ENCODE measurements around the gene FNDC1.
"Not testable (repeated sequence)": the region's sequence is repeated elsewhere in the genome, so short reads cannot be mapped to it uniquely, and the experiment has no call there.

Gene FNDC1

GRCh38 chr6:159279790-159280277, 110.6 kb downstream of the FNDC1 start:
- H3K27ac ChIP-seq (ENCODE audit: low read depth, low read length, severe bottlenecking) = no peak overlapping the region
- 86 to 91% methylated on average over 6 to 7 of the region's 10 CpGs for WGBS, 2 experiments (ENCODE audit: insufficient coverage in 2 of 2)
- no peaks in the 10 kb centered on the region for H3K9me3 ChIP-seq (ENCODE audit: control insufficient read depth, low read length)
- no peaks in the 10 kb centered on the region for H3K36me3 ChIP-seq (ENCODE audit: control insufficient read depth, insufficient read depth, low read length)
- H3K4me3 ChIP-seq (ENCODE audit: extremely low read depth, insufficient read depth, low read length, poor library complexity, severe bottlenecking) = no peak overlapping the region
- H3K4me1 ChIP-seq (ENCODE audit: control insufficient read depth, insufficient read depth, low read length, poor library complexity, severe bottlenecking) = no peaks in the 10 kb centered on the region

GRCh38 chr6:159282421-159282820, 113.2 kb downstream of the FNDC1 start:
- WGBS, 2 experiments (ENCODE audit: insufficient coverage in 2 of 2) = 0 to 44% methylated on average over 1 to 2 of the region's 5 CpGs
- Histone ChIP-seq H3K9me3 (ENCODE audit: control insufficient read depth, low read length) (no peaks in the 10 kb centered on the region), H3K4me3 (ENCODE audit: extremely low read depth, insufficient read depth, low read length, poor library complexity, severe bottlenecking) (no peak overlapping the region), H3K27ac (ENCODE audit: low read depth, low read length, severe bottlenecking) (no peak overlapping the region), H3K4me1 (ENCODE audit: control insufficient read depth, insufficient read depth, low read length, poor library complexity, severe bottlenecking) (no peaks in the 10 kb centered on the region), H3K36me3 (ENCODE audit: control insufficient read depth, insufficient read depth, low read length) (no peaks in the 10 kb centered on the region)

GRCh38 chr6:159284661-159285060, 115.5 kb downstream of the FNDC1 start:
- not testable (repeated sequence) for H3K36me3 ChIP-seq (ENCODE audit: control insufficient read depth, insufficient read depth, low read length); H3K9me3 ChIP-seq (ENCODE audit: control insufficient read depth, low read length); H3K4me3 ChIP-seq (ENCODE audit: extremely low read depth, insufficient read depth, low read length, poor library complexity, severe bottlenecking); H3K4me1 ChIP-seq (ENCODE audit: control insufficient read depth, insufficient read depth, low read length, poor library complexity, severe bottlenecking); H3K27ac ChIP-seq (ENCODE audit: low read depth, low read length, severe bottlenecking)

GRCh38 chr6:159298840-159299239, 129.6 kb downstream of the FNDC1 start:
- H3K27ac ChIP-seq (ENCODE audit: low read depth, low read length, severe bottlenecking) = no peak overlapping the region
- H3K9me3 ChIP-seq (ENCODE audit: control insufficient read depth, low read length) = no peaks in the 10 kb centered on the region
- no peaks in the 10 kb centered on the region for H3K4me1 ChIP-seq (ENCODE audit: control insufficient read depth, insufficient read depth, low read length, poor library complexity, severe bottlenecking)
- H3K36me3 ChIP-seq (ENCODE audit: control insufficient read depth, insufficient read depth, low read length) = no peaks in the 10 kb centered on the region
- H3K4me3 ChIP-seq (ENCODE audit: extremely low read depth, insufficient read depth, low read length, poor library complexity, severe bottlenecking) = no peak overlapping the region
- 82 to 87% methylated on average over 3 to 5 of the region's 5 CpGs for WGBS, 2 experiments (ENCODE audit: insufficient coverage in 2 of 2)

- H3K4me3 ChIP-seq (ENCODE audit: extremely low read depth, insufficient read depth, low read length, poor library complexity, severe bottlenecking) = no peak overlapping the region
- no peaks in the 10 kb centered on the region for H3K9me3 ChIP-seq (ENCODE audit: control insufficient read depth, low read length)
- H3K36me3 ChIP-seq (ENCODE audit: control insufficient read depth, insufficient read depth, low read length) = no peaks in the 10 kb centered on the region
- 86 to 100% methylated on average over 2 of the region's 2 CpGs for WGBS, 2 experiments (ENCODE audit: insufficient coverage in 2 of 2)
- no peak overlapping the region for H3K27ac ChIP-seq (ENCODE audit: low read depth, low read length, severe bottlenecking)
- no peaks in the 10 kb centered on the region for H3K4me1 ChIP-seq (ENCODE audit: control insufficient read depth, insufficient read depth, low read length, poor library complexity, severe bottlenecking)
Observed at GRCh38 chr6:159299566-159299965, 130.4 kb downstream of the FNDC1 start.

- no peaks in the 10 kb centered on the region for H3K4me1 ChIP-seq (ENCODE audit: control insufficient read depth, insufficient read depth, low read length, poor library complexity, severe bottlenecking)
- no peaks in the 10 kb centered on the region for H3K36me3 ChIP-seq (ENCODE audit: control insufficient read depth, insufficient read depth, low read length)
- H3K9me3 ChIP-seq (ENCODE audit: control insufficient read depth, low read length) = no peaks in the 10 kb centered on the region
- H3K27ac ChIP-seq (ENCODE audit: low read depth, low read length, severe bottlenecking) = no peak overlapping the region
- WGBS, 2 experiments (ENCODE audit: insufficient coverage in 2 of 2) = 94 to 100% methylated on average over 2 to 5 of the region's 5 CpGs
- no peak overlapping the region for H3K4me3 ChIP-seq (ENCODE audit: extremely low read depth, insufficient read depth, low read length, poor library complexity, severe bottlenecking)
Observed at GRCh38 chr6:159301277-159301676, 132.1 kb downstream of the FNDC1 start.

- WGBS, 2 experiments (ENCODE audit: insufficient coverage in 2 of 2) = 87 to 91% methylated on average over 4 to 5 of the region's 7 CpGs
- H3K4me1 ChIP-seq (ENCODE audit: control insufficient read depth, insufficient read depth, low read length, poor library complexity, severe bottlenecking) = no peaks in the 10 kb centered on the region
- H3K36me3 ChIP-seq (ENCODE audit: control insufficient read depth, insufficient read depth, low read length) = no peaks in the 10 kb centered on the region
- H3K4me3 ChIP-seq (ENCODE audit: extremely low read depth, insufficient read depth, low read length, poor library complexity, severe bottlenecking) = no peak overlapping the region
- no peak overlapping the region for H3K27ac ChIP-seq (ENCODE audit: low read depth, low read length, severe bottlenecking)
- no peaks in the 10 kb centered on the region for H3K9me3 ChIP-seq (ENCODE audit: control insufficient read depth, low read length)
Observed at GRCh38 chr6:159301810-159302593, 132.8 kb downstream of the FNDC1 start.

- Histone ChIP-seq H3K27ac (ENCODE audit: low read depth, low read length, severe bottlenecking) (no peak overlapping the region), H3K36me3 (ENCODE audit: control insufficient read depth, insufficient read depth, low read length) (no peaks in the 10 kb centered on the region), H3K4me1 (ENCODE audit: control insufficient read depth, insufficient read depth, low read length, poor library complexity, severe bottlenecking) (no peaks in the 10 kb centered on the region), H3K9me3 (ENCODE audit: control insufficient read depth, low read length) (no peaks in the 10 kb centered on the region), H3K4me3 (ENCODE audit: extremely low read depth, insufficient read depth, low read length, poor library complexity, severe bottlenecking) (no peak overlapping the region)
- 100% methylated on average over 1 of the region's 5 CpGs; no CpG with 5 or more reads in 1 of the 2 experiments for WGBS, 2 experiments (ENCODE audit: insufficient coverage in 2 of 2)
Observed at GRCh38 chr6:159302594-159302992, 133.4 kb downstream of the FNDC1 start.

- no peaks in the 10 kb centered on the region for H3K9me3 ChIP-seq (ENCODE audit: control insufficient read depth, low read length)
- no peaks in the 10 kb centered on the region for H3K36me3 ChIP-seq (ENCODE audit: control insufficient read depth, insufficient read depth, low read length)
- WGBS, 2 experiments (ENCODE audit: insufficient coverage in 2 of 2) = 50 to 73% methylated on average over 1 to 2 of the region's 2 CpGs
- no peaks in the 10 kb centered on the region for H3K4me1 ChIP-seq (ENCODE audit: control insufficient read depth, insufficient read depth, low read length, poor library complexity, severe bottlenecking)
- no peak overlapping the region for H3K4me3 ChIP-seq (ENCODE audit: extremely low read depth, insufficient read depth, low read length, poor library complexity, severe bottlenecking)
- H3K27ac ChIP-seq (ENCODE audit: low read depth, low read length, severe bottlenecking) = no peak overlapping the region
Observed at GRCh38 chr6:159303159-159303558, 134.0 kb downstream of the FNDC1 start.

- Histone ChIP-seq H3K9me3 (ENCODE audit: control insufficient read depth, low read length) (no peaks in the 10 kb centered on the region), H3K27ac (ENCODE audit: low read depth, low read length, severe bottlenecking) (no peak overlapping the region), H3K4me3 (ENCODE audit: extremely low read depth, insufficient read depth, low read length, poor library complexity, severe bottlenecking) (no peak overlapping the region), H3K36me3 (ENCODE audit: control insufficient read depth, insufficient read depth, low read length) (no peaks in the 10 kb centered on the region), H3K4me1 (ENCODE audit: control insufficient read depth, insufficient read depth, low read length, poor library complexity, severe bottlenecking) (no peaks in the 10 kb centered on the region)
- WGBS, 2 experiments (ENCODE audit: insufficient coverage in 2 of 2) = 69 to 70% methylated on average over 2 to 4 of the region's 6 CpGs
Observed at GRCh38 chr6:159303784-159304183, 134.6 kb downstream of the FNDC1 start.

- Histone ChIP-seq H3K9me3 (ENCODE audit: control insufficient read depth, low read length) (no peaks in the 10 kb centered on the region), H3K36me3 (ENCODE audit: control insufficient read depth, insufficient read depth, low read length) (no peaks in the 10 kb centered on the region), H3K4me1 (ENCODE audit: control insufficient read depth, insufficient read depth, low read length, poor library complexity, severe bottlenecking) (no peaks in the 10 kb centered on the region), H3K4me3 (ENCODE audit: extremely low read depth, insufficient read depth, low read length, poor library complexity, severe bottlenecking) (no peak overlapping the region), H3K27ac (ENCODE audit: low read depth, low read length, severe bottlenecking) (no peak overlapping the region)
- no CpG with 5 or more reads among the region's 1 CpG for WGBS, 2 experiments (ENCODE audit: insufficient coverage in 2 of 2)
Observed at GRCh38 chr6:159304641-159305040, 135.4 kb downstream of the FNDC1 start.

All from mesodermal cell (in vitro differentiated cells).